Liver (tissue), 3 donors: ENCODE measurements around the gene UBE2E2.

Experiments
- ATF3 ChIP-seq: IDR thresholded peaks from 2 replicates; pipeline ENCODE4 v1.6.1; 2016; ENCODE audit warnings: antibody characterized with exemption
- CTCF ChIP-seq: fragments of 150-350 bp; IDR thresholded peaks from 2 replicates; pipeline ENCODE4 v1.5.1; 2017; ENCODE audit warnings: improper control_type of control experiment, low read depth, low read length; ENCODE audit not compliant: missing input control
- RAD21 ChIP-seq, 2 donors: IDR thresholded peaks; 2 replicates each; pipeline ENCODE4 v1.6.1; 2016; ENCODE audit warnings: antibody characterized with exemption in 2 of 2, mild to moderate bottlenecking in 2 of 2
- REST ChIP-seq: IDR thresholded peaks from 2 replicates; pipeline ENCODE4 v1.6.1; 2016; ENCODE audit warnings: antibody characterized with exemption, mild to moderate bottlenecking
- SP1 ChIP-seq: IDR thresholded peaks from 2 replicates; pipeline ENCODE4 v1.6.1; 2018; ENCODE audit warnings: antibody characterized with exemption, mild to moderate bottlenecking
- TAF1 ChIP-seq: conservative IDR thresholded peaks from 2 replicates; pipeline ENCODE4 v1.6.1; 2016; ENCODE audit warnings: antibody characterized with exemption, mild to moderate bottlenecking
- YY1 ChIP-seq: IDR thresholded peaks from 2 replicates; pipeline ENCODE4 v1.6.1; 2016; ENCODE audit warnings: antibody characterized with exemption, mild to moderate bottlenecking
- TF ChIP-seq, protein P1 (sequence below): IDR thresholded peaks from 2 replicates; pipeline ENCODE4 v1.6.1; 2016; ENCODE audit warnings: antibody characterized with exemption
- donor health status: healthy.
- donor health status: healthy.

DNA sequence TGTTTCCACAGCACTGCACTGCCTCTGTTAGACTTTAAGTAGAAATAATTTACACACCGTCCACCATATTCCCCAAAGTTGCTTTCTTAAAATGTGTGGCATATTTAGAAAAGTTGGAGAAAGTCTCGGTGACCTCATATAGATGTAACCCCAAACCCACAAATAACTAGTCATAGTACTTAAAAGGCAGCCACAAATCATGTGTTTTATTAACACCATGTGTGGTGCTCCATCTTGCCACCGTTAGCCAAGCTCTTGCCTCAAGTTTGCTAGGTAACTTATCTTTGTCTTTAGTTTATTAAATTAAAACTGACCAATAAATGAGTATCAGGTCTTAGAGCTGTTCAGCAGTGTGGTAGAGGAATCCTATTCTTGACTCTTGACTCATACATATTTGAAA is 257.9 kb downstream of the UBE2E2 start:
- TF ChIP-seq CTCF = no peak
- no peak for TF ChIP-seq RAD21 (IDR thresholded peaks at IDR 0.05)
- no peak for TF ChIP-seq REST
- no peak for TF ChIP-seq ATF3
- TF ChIP-seq TAF1 = no peak
- TF ChIP-seq, protein P1, sequence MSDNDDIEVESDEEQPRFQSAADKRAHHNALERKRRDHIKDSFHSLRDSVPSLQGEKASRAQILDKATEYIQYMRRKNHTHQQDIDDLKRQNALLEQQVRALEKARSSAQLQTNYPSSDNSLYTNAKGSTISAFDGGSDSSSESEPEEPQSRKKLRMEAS = no peak
- no peak for TF ChIP-seq SP1
- TF ChIP-seq YY1 = no peak
